Endothelial cell of umbilical vein (primary cell): ENCODE measurements around the gene SIRT2. TPM values are rescaled to one million over a fixed set of nuclear protein-coding genes. Genes with fewer than 3 reads are reported as not detected.

Experiments
- BruUV-seq: library from RNA; stranded (reverse); fragments of 400-500 nt; replicated peaks from 2 replicates; lab custom pipeline; 2021; lab: Mats Ljungman, UMichigan
- CTCF ChIA-PET: fragments of 300-600, 350-600 bp; sonication (Branson Sonifier 250); formaldehyde crosslinking; loops from one replicate; lab custom pipeline; 2021; ENCODE audit warnings: antibody characterized with exemption, inconsistent platforms; lab: Charles Lee
- POLR2A ChIA-PET: fragments of 300-600, 350-600 bp; sonication (Branson Sonifier 250); formaldehyde crosslinking; loops from one replicate; lab custom pipeline; 2021; ENCODE audit warnings: antibody characterized with exemption, inconsistent platforms; lab: Charles Lee
- DNase-seq: peaks from one replicate; pipeline ENCODE4 v3.0.0-alpha.2; 2011; ENCODE audit warnings: low read depth, low spot score
- FAIRE-seq: peaks from 2 replicates; lab custom pipeline; 2011; peaks lifted over from hg19 to GRCh38; lab: Jason Lieb, UNC
- H2AFZ ChIP-seq: 2 replicates; pipeline ENCODE4 v1.6.0; 2012; ENCODE audit warnings: low read depth, low read length, control low read depth, inconsistent platforms
- H3K27ac ChIP-seq: 2 replicates; pipeline ENCODE4 v1.5.1; 2011; ENCODE audit warnings: low read depth, mild to moderate bottlenecking, control low read depth, low read length, moderate library complexity; ENCODE audit not compliant: insufficient read depth
- H3K27me3 ChIP-seq, 2 experiments: 2 replicates each; pipeline versions ENCODE4 v1.6.0 to v1.6.1; 2011; ENCODE audit warnings: low read length in 2 of 2, mixed read lengths in 1 of 2; ENCODE audit not compliant: control insufficient read depth in 2 of 2, insufficient read depth in 2 of 2
- H3K36me3 ChIP-seq, 2 experiments: 2 replicates in 1 of 2; 3 replicates in 1 of 2; pipeline ENCODE4 v1.5.1; 2011; ENCODE audit warnings: low read length in 2 of 2, mild to moderate bottlenecking in 1 of 2, moderate library complexity in 1 of 2; ENCODE audit not compliant: control insufficient read depth in 2 of 2, insufficient read depth in 2 of 2; ENCODE audit errors: extremely low read depth in 1 of 2
- H3K4me1 ChIP-seq: 3 replicates; pipeline ENCODE4 v1.5.1; 2011; ENCODE audit warnings: mild to moderate bottlenecking, low read length; ENCODE audit not compliant: control insufficient read depth, insufficient read depth; ENCODE audit errors: extremely low read depth
- H3K4me2 ChIP-seq: 2 replicates; pipeline ENCODE4 v1.6.1; 2011; ENCODE audit warnings: low read length, control low read depth, mixed read lengths; ENCODE audit not compliant: insufficient read depth
- H3K4me3 ChIP-seq, 3 experiments: fragments of 200-600 bp in 1 of 3; sonication (generic), shearing (Covaris generic) in 1 of 3; replicated peaks in 1 of 3; 2 replicates each; pipeline ENCODE4 v1.5.1; 2011 to 2016; ENCODE audit warnings: control low read depth in 3 of 3, low read length in 3 of 3, mild to moderate bottlenecking in 2 of 3, inconsistent platforms in 1 of 3, low read depth in 1 of 3, moderate library complexity in 1 of 3; ENCODE audit not compliant: insufficient read depth in 1 of 3
- H3K79me2 ChIP-seq: 2 replicates; pipeline ENCODE4 v1.6.0; 2012; ENCODE audit warnings: low read length, inconsistent platforms; ENCODE audit not compliant: control insufficient read depth, insufficient read depth
- H3K9ac ChIP-seq: replicated peaks from 2 replicates; pipeline ENCODE3; 2011; ENCODE audit warnings: low read length, control low read depth; ENCODE audit not compliant: insufficient read depth; ENCODE audit errors: extremely low read depth
- H3K9me1 ChIP-seq: replicated peaks from 3 replicates; pipeline ENCODE4 v1.6.0; 2011; ENCODE audit warnings: mild to moderate bottlenecking, low read length; ENCODE audit not compliant: control insufficient read depth, insufficient read depth; ENCODE audit errors: extremely low read depth
- H3K9me3 ChIP-seq: replicated peaks from 2 replicates; pipeline ENCODE4 v1.5.1; 2012; ENCODE audit warnings: low read length, inconsistent platforms; ENCODE audit not compliant: control insufficient read depth, insufficient read depth
- H4K20me1 ChIP-seq: replicated peaks from 2 replicates; pipeline ENCODE3; 2011; ENCODE audit warnings: mild to moderate bottlenecking, low read length; ENCODE audit not compliant: control insufficient read depth, insufficient read depth; ENCODE audit errors: extremely low read depth
- EZH2 ChIP-seq: IDR thresholded peaks from 2 replicates; pipeline ENCODE4 v1.6.1; 2012; ENCODE audit warnings: borderline replicate concordance, low read depth, mild to moderate bottlenecking, moderate library complexity, low read length, inconsistent platforms; ENCODE audit not compliant: severe bottlenecking
- FOS ChIP-seq: IDR thresholded peaks from 2 replicates; pipeline ENCODE4 v1.6.1; 2011; ENCODE audit warnings: mild to moderate bottlenecking, low read length, moderate library complexity, borderline replicate concordance; ENCODE audit not compliant: insufficient read depth
- GATA2 ChIP-seq: IDR thresholded peaks from 2 replicates; pipeline ENCODE4 v1.7.0; 2011; ENCODE audit warnings: low read depth, mild to moderate bottlenecking, moderate library complexity, mixed read lengths, low read length; ENCODE audit not compliant: insufficient read length, insufficient read depth
- JUN ChIP-seq: IDR thresholded peaks from 2 replicates; pipeline ENCODE4 v1.6.1; 2011; ENCODE audit warnings: borderline replicate concordance, low read depth; ENCODE audit not compliant: insufficient read length, insufficient read depth
- MYC ChIP-seq: IDR thresholded peaks from one replicate; pipeline ENCODE4 v1.6.1; 2011; ENCODE audit warnings: mild to moderate bottlenecking, low read depth, low read length
- POLR2A ChIP-seq: IDR thresholded peaks from 2 replicates; pipeline ENCODE4 v1.6.1; 2012; ENCODE audit warnings: low read depth, mild to moderate bottlenecking, control low read depth, low read length
- POLR2AphosphoS5 ChIP-seq: IDR thresholded peaks from 2 replicates; pipeline ENCODE4 v1.6.1; 2012; ENCODE audit warnings: low read depth, mild to moderate bottlenecking, control low read depth, low read length, moderate library complexity; ENCODE audit not compliant: insufficient read depth
- dilution Hi-C: fragments of 300-500 bp; cut with MboI; formaldehyde crosslinking; loops from one replicate; pipeline ENCODE4 v1.15.0; 2019; ENCODE audit warnings: low sequenced_read_pairs; ENCODE audit not compliant: extremely low pct_ligation_motif_present
- intact Hi-C: fragments of 100-400 bp; cut with micrococcal nuclease; formaldehyde crosslinking; loops from one replicate; pipeline ENCODE4 v1.10.0; 2022
- polyA plus RNA-seq, 4 experiments: library from polyadenylated mRNA; depleted of rRNA in 3 of 4; stranded (reverse) in 3 of 4; unstranded in 1 of 4; fragments of >200 nt; gene quantifications; 2 replicates each; pipeline versions ENCODE4 v1.2.1 to v1.2.3, GENCODE V29; 2011 to 2012; ENCODE audit warnings: missing spikeins in 1 of 4
- total RNA-seq: library from RNA; stranded (reverse); gene quantifications from 2 replicates; pipeline ENCODE4 v1.2.3, GENCODE V29; 2021
- TF ChIP-seq, protein P1 (sequence below): IDR thresholded peaks from 2 replicates; pipeline ENCODE4 v1.6.1; 2011; ENCODE audit not compliant: insufficient read depth, insufficient read length
- TF ChIP-seq, protein P2 (sequence below), 2 donors: IDR thresholded peaks; 1 replicate in 1 of 2; 2 replicates in 1 of 2; pipeline ENCODE4 v1.5.1; 2011; ENCODE audit warnings: low read length in 2 of 2, mild to moderate bottlenecking in 2 of 2, moderate library complexity in 2 of 2, control low read depth in 1 of 2, inconsistent platforms in 1 of 2, low read depth in 1 of 2; ENCODE audit not compliant: insufficient read depth in 1 of 2; ENCODE audit errors: extremely low read depth in 1 of 2

SIRT2 gene
- total and polyA plus RNA-seq, 2 donors (not counting 3 experiments of a cell fraction or from before 2014, with no cell fraction given) = 47.6 to 72.5 TPM

DNA sequence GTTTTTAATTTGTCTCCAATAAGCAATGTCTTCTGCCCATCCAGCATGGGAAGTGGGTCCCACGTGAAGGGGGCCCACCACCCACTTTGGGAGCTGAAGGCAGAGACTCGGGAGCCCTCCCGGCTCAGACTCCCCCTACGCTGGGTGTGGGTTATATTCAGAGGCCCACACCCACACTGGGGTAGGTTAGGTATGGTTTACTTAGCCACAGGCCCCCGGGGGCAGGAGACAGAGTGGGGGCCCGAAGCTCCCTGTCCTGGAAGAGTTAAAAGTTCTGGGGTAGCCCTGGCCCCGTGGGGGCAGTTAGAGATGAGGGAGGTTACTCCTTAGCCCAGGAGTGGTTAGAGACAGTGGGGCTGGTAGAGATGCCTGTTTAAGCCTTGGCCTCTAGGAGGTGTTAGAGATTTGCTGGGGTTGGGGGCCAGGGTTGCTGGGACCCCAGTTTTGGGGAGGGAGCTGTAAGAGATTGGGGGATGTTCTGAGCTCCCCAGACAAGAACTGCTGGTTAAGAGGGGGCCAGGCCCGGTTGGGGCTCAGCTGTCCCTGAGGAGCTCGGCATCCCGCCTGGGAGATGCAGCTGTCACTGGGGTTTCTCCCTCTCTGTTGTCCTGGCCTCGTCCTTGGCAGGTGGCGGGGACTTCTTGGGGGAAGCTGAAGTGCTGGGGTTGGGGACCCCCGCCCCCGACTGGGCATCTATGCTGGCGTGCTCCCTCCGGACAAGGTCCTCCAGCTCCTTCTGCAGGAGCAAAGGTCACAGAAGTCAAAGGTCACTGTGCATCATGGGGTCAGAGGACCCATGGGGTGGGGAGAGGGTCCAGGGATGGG, 20.6 kb downstream of the SIRT2 start:
- H3K4me2 ChIP-seq = no peak overlapping the region
- CTCF ChIA-PET = interaction anchor here (1.0 to 2.7 kb wide), 4 partner anchors 9 to 52 kb away, joined by 3 to 18 read pairs (median 7); partner anchors contain the start of genes MRPS12 and SARS2
- DNase-seq (no peak), FAIRE-seq (no peak)
- H3K27ac ChIP-seq = peak overlapping the region; percentile 28
- POLR2A ChIA-PET = no interaction called here
- no peaks in the 10 kb centered on the region for H3K27me3 ChIP-seq
- no peaks in the 10 kb centered on the region for H3K79me2 ChIP-seq
- dilution Hi-C loops (no loop called here), intact Hi-C loops (no loop called here)
- no peaks in the 10 kb centered on the region for H4K20me1 ChIP-seq
- peak overlapping the region; percentile 12 for H3K9ac ChIP-seq
- no peaks in the 10 kb centered on the region for H3K9me3 ChIP-seq
- peaks cover 0 to 9% of the 10 kb centered on the region in 2 experiments for H3K36me3 ChIP-seq
- TF ChIP-seq FOS (no peak), EZH2 (no peak), GATA2 (no peak), POLR2AphosphoS5 (no peak), POLR2A (no peak), MYC (no peak), JUN (no peak)
- TF ChIP-seq, protein P1, sequence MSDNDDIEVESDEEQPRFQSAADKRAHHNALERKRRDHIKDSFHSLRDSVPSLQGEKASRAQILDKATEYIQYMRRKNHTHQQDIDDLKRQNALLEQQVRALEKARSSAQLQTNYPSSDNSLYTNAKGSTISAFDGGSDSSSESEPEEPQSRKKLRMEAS = no peak
- TF ChIP-seq, protein P2, sequence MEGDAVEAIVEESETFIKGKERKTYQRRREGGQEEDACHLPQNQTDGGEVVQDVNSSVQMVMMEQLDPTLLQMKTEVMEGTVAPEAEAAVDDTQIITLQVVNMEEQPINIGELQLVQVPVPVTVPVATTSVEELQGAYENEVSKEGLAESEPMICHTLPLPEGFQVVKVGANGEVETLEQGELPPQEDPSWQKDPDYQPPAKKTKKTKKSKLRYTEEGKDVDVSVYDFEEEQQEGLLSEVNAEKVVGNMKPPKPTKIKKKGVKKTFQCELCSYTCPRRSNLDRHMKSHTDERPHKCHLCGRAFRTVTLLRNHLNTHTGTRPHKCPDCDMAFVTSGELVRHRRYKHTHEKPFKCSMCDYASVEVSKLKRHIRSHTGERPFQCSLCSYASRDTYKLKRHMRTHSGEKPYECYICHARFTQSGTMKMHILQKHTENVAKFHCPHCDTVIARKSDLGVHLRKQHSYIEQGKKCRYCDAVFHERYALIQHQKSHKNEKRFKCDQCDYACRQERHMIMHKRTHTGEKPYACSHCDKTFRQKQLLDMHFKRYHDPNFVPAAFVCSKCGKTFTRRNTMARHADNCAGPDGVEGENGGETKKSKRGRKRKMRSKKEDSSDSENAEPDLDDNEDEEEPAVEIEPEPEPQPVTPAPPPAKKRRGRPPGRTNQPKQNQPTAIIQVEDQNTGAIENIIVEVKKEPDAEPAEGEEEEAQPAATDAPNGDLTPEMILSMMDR (IDR thresholded peaks at IDR 0.05; ENCODE audit: extremely low read depth in 1 of 2, insufficient read depth in 1 of 2, low read depth in 1 of 2, low read length in 2 of 2) = no peak
- no peaks in the 10 kb centered on the region for H3K9me1 ChIP-seq
- BruUV-seq = TSS peak; percentile 51
- H3K4me3 ChIP-seq = no peak overlapping the region
- H3K4me1 ChIP-seq = peaks cover 13% of the 10 kb centered on the region
- H2AFZ ChIP-seq = peak overlapping the region; percentile 51
